ENCODE measurements around the gene SUGCT.

SUGCT gene

GRCh38 chr7:40498924-40499510, 364.2 kb downstream of the SUGCT start:
- DNase-seq (ENCODE audit: low spot score), result no peak
- no peak for TF ChIP-seq CTCF (IDR thresholded peaks at IDR 0.05)
- Histone ChIP-seq H3K4me3 (no peak overlapping the region), H3K27ac (no peak overlapping the region)

- H3K4me3 ChIP-seq, result no peak overlapping the region
- no peak for TF ChIP-seq CTCF (IDR thresholded peaks at IDR 0.05)
- no peak overlapping the region for H3K27ac ChIP-seq
- no peak for DNase-seq (ENCODE audit: low spot score)
Measured at GRCh38 chr7:40499718-40500117, 364.9 kb downstream of the SUGCT start.

GRCh38 chr7:40500219-40500618, 365.4 kb downstream of the SUGCT start:
- Histone ChIP-seq H3K27ac (no peak overlapping the region), H3K4me3 (no peak overlapping the region)
- no peak for TF ChIP-seq CTCF (IDR thresholded peaks at IDR 0.05)
- no peak for DNase-seq (ENCODE audit: low spot score)

GRCh38 chr7:40502359-40502758, 367.6 kb downstream of the SUGCT start:
- DNase-seq (ENCODE audit: low spot score), result no peak
- H3K27ac ChIP-seq, result no peak overlapping the region
- no peak overlapping the region for H3K4me3 ChIP-seq
- TF ChIP-seq CTCF (IDR thresholded peaks at IDR 0.05), result no peak

- DNase-seq (ENCODE audit: low spot score), result no peak
- no peak overlapping the region for H3K4me3 ChIP-seq
- no peak for TF ChIP-seq CTCF (IDR thresholded peaks at IDR 0.05)
Measured at GRCh38 chr7:40506158-40506557, 371.4 kb downstream of the SUGCT start.

GRCh38 chr7:40507166-40507565, 372.4 kb downstream of the SUGCT start:
- H3K4me3 ChIP-seq, result no peak overlapping the region

More at GRCh38 chr7:40506158-40506557, 371.4 kb downstream of the SUGCT start:
- H3K27ac ChIP-seq, result no peak overlapping the region

More at GRCh38 chr7:40507166-40507565, 372.4 kb downstream of the SUGCT start:
- no peak for DNase-seq (ENCODE audit: low spot score)
- H3K27ac ChIP-seq, result no peak overlapping the region
- no peak for TF ChIP-seq CTCF (IDR thresholded peaks at IDR 0.05)

Data from coronary artery (tissue), 2 donors.